SK-N-SH treated with all-trans-retinoic acid at 6 μM for 48 hours (cell line): ENCODE measurements around the gene CCDC57.

Experiments
- ATAC-seq: fragments of 200-7000 bp; cut with Tn5 transposase; 3 replicates; pipeline ENCODE4 v1.9.1; 2020; ENCODE audit warnings: mild to moderate bottlenecking, moderate library complexity
- ARNTL ChIP-seq: fragments of 450-650 bp; formaldehyde crosslinking; IDR thresholded peaks from 2 replicates; pipeline ENCODE4 v1.5.0; 2020; ENCODE audit warnings: low read depth, mild to moderate bottlenecking, moderate library complexity, borderline replicate concordance
- BACH2 ChIP-seq: fragments of 250-450 bp; sonication (Bioruptor Pico); IDR thresholded peaks from 2 replicates; pipeline ENCODE4 v1.9.0; 2021; ENCODE audit warnings: mild to moderate bottlenecking, borderline replicate concordance
- CSDC2 ChIP-seq: fragments of 250-450 bp; sonication (Bioruptor Pico); IDR thresholded peaks from 2 replicates; pipeline ENCODE4 v1.5.0; 2020; ENCODE audit warnings: mild to moderate bottlenecking, moderate library complexity
- ESRRG ChIP-seq: fragments of 250-450 bp; sonication (Bioruptor Pico); IDR thresholded peaks from 2 replicates; pipeline ENCODE4 v1.6.1; 2021; ENCODE audit warnings: mild to moderate bottlenecking
- GLIS3 ChIP-seq: fragments of 250-450 bp; sonication (Bioruptor Pico); IDR thresholded peaks from 2 replicates; pipeline ENCODE4 v1.5.0; 2020; ENCODE audit warnings: mild to moderate bottlenecking, moderate library complexity
- ISL1 ChIP-seq: fragments of 250-450 bp; sonication (Bioruptor Pico); IDR thresholded peaks from 2 replicates; pipeline ENCODE4 v2.1.2; 2022; ENCODE audit warnings: mild to moderate bottlenecking, moderate library complexity
- OSR1 ChIP-seq: fragments of 250-450 bp; sonication (Bioruptor Pico); IDR thresholded peaks from 2 replicates; pipeline ENCODE4 v1.8.0; 2022; ENCODE audit warnings: moderate library complexity, mild to moderate bottlenecking, inconsistent platforms
- PPARA ChIP-seq: fragments of 250-450 bp; sonication (Bioruptor Pico); IDR thresholded peaks from 2 replicates; pipeline ENCODE4 v1.5.0; 2020; ENCODE audit warnings: mild to moderate bottlenecking, borderline replicate concordance
- RARB ChIP-seq: fragments of 250-450 bp; sonication (Bioruptor Pico); IDR thresholded peaks from 2 replicates; pipeline ENCODE4 v1.8.0; 2021; ENCODE audit warnings: mild to moderate bottlenecking, moderate library complexity
- SNAI2 ChIP-seq: fragments of 250-450 bp; sonication (Bioruptor Pico); IDR thresholded peaks from 2 replicates; pipeline ENCODE4 v1.5.0; 2020; ENCODE audit warnings: mild to moderate bottlenecking, moderate library complexity
- TCF4 ChIP-seq: fragments of 250-450 bp; sonication (Bioruptor Pico); IDR thresholded peaks from 2 replicates; pipeline ENCODE4 v1.8.0; 2021; ENCODE audit warnings: mild to moderate bottlenecking, moderate library complexity, borderline replicate concordance
- ZC3H10 ChIP-seq: fragments of 250-450 bp; sonication (Bioruptor Pico); IDR thresholded peaks from 2 replicates; pipeline ENCODE4 v1.5.1; 2021; ENCODE audit warnings: mild to moderate bottlenecking, moderate library complexity
- ZFP30 ChIP-seq: fragments of 450-650 bp; formaldehyde crosslinking; IDR thresholded peaks from 2 replicates; pipeline ENCODE4 v1.5.0; 2022; ENCODE audit warnings: mild to moderate bottlenecking, moderate library complexity
- ZNF565 ChIP-seq: fragments of 450-650 bp; formaldehyde crosslinking; conservative IDR thresholded peaks from 2 replicates; pipeline ENCODE4 v1.5.0; 2020; ENCODE audit warnings: low read depth, mild to moderate bottlenecking, moderate library complexity
- ZNF70 ChIP-seq: fragments of 450-650 bp; formaldehyde crosslinking; IDR thresholded peaks from 2 replicates; pipeline ENCODE4 v1.5.0; 2020; ENCODE audit warnings: mild to moderate bottlenecking, moderate library complexity
- ZNF8 ChIP-seq: fragments of 450-650 bp; formaldehyde crosslinking; IDR thresholded peaks from 2 replicates; pipeline ENCODE4 v1.5.0; 2020; ENCODE audit warnings: mild to moderate bottlenecking, moderate library complexity
- TF ChIP-seq, protein P1 (sequence below): fragments of 250-450 bp; sonication (Bioruptor Pico); IDR thresholded peaks from 2 replicates; pipeline ENCODE4 v1.8.0; 2021; ENCODE audit warnings: low read depth, mild to moderate bottlenecking, moderate library complexity, borderline replicate concordance
- TF ChIP-seq, protein P2 (sequence below): fragments of 250-450 bp; sonication (Bioruptor Pico); IDR thresholded peaks from 2 replicates; pipeline ENCODE4 v1.5.1; 2020; ENCODE audit warnings: low read depth, mild to moderate bottlenecking, moderate library complexity
- TF ChIP-seq, protein P3 (sequence below): fragments of 250-450 bp; sonication (Bioruptor Pico); IDR thresholded peaks from 2 replicates; pipeline ENCODE4 v1.5.0; 2020; ENCODE audit warnings: mild to moderate bottlenecking, moderate library complexity
- TF ChIP-seq, protein P4 (sequence below): fragments of 250-450 bp; sonication (Bioruptor Pico); IDR thresholded peaks from 2 replicates; pipeline ENCODE4 v1.8.0; 2020; ENCODE audit warnings: mild to moderate bottlenecking, moderate library complexity, borderline replicate concordance

Gene CCDC57

DNA sequence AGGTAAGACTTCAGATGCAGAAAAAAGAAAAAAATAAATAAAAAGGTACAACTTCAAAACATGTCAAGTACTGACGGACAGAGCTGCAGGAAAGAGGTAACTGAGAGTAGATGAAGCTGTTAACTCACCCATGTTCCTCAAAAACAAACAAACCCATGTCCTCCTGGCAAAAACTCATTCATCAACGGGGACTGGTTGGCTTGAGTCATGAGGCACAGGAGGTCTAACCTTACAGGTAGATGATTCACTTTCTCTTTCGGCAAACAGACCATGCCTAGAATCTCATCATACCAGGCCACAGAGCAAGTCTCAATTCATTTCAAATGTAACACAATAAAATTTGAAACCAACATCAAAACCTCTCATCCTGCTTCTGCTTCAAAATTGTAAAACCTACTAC is 102.3 kb downstream of the CCDC57 start:
- ATAC-seq: no peak
- TF ChIP-seq, protein P1, sequence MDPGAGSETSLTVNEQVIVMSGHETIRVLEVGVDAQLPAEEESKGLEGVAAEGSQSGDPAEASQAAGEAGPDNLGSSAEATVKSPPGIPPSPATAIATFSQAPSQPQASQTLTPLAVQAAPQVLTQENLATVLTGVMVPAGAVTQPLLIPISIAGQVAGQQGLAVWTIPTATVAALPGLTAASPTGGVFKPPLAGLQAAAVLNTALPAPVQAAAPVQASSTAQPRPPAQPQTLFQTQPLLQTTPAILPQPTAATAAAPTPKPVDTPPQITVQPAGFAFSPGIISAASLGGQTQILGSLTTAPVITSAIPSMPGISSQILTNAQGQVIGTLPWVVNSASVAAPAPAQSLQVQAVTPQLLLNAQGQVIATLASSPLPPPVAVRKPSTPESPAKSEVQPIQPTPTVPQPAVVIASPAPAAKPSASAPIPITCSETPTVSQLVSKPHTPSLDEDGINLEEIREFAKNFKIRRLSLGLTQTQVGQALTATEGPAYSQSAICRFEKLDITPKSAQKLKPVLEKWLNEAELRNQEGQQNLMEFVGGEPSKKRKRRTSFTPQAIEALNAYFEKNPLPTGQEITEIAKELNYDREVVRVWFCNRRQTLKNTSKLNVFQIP (CRISPR knock-in tag): no peak
- TF ChIP-seq, protein P2, sequence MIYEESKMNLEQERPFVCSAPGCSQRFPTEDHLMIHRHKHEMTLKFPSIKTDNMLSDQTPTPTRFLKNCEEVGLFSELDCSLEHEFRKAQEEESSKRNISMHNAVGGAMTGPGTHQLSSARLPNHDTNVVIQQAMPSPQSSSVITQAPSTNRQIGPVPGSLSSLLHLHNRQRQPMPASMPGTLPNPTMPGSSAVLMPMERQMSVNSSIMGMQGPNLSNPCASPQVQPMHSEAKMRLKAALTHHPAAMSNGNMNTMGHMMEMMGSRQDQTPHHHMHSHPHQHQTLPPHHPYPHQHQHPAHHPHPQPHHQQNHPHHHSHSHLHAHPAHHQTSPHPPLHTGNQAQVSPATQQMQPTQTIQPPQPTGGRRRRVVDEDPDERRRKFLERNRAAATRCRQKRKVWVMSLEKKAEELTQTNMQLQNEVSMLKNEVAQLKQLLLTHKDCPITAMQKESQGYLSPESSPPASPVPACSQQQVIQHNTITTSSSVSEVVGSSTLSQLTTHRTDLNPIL (CRISPR knock-in tag): no peak
- TF ChIP-seq OSR1 (CRISPR knock-in tag) (no peak), ZNF70 (CRISPR knock-in tag) (no peak), ESRRG (no peak), ARNTL (CRISPR knock-in tag) (no peak)

DNA sequence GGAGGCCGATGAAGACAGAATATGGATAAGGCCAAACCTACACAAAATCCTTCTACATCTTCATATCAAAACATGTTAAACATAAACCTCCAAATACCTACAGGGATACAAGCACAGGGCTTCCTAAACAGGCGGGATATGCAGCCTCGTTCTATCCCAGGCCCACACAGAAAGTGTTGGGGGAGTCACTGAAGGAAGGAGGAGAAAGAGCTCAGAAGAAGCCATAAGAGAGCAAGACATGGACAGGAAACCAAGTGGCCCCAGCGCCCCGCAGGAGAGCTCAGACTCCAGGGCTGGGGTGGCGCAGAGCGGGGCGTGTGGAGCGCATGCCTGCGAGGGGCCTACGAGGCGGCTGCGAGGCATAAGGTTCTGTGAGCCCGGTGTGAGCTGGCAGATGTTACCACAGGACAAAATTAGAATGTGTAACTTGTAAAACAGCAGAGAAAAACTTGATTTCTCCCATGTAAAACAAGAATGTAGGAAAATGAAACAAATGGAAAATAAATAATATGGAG is 103.6 kb downstream of the CCDC57 start:
- ATAC-seq: no peak
- TF ChIP-seq PPARA (CRISPR knock-in tag) (no peak), ZC3H10 (CRISPR knock-in tag) (no peak), CSDC2 (CRISPR knock-in tag) (no peak), ARNTL (CRISPR knock-in tag) (no peak), ISL1 (CRISPR knock-in tag) (no peak), ZFP30 (CRISPR knock-in tag) (no peak), GLIS3 (CRISPR knock-in tag) (no peak), BACH2 (CRISPR knock-in tag) (no peak)
- TF ChIP-seq, protein P3, sequence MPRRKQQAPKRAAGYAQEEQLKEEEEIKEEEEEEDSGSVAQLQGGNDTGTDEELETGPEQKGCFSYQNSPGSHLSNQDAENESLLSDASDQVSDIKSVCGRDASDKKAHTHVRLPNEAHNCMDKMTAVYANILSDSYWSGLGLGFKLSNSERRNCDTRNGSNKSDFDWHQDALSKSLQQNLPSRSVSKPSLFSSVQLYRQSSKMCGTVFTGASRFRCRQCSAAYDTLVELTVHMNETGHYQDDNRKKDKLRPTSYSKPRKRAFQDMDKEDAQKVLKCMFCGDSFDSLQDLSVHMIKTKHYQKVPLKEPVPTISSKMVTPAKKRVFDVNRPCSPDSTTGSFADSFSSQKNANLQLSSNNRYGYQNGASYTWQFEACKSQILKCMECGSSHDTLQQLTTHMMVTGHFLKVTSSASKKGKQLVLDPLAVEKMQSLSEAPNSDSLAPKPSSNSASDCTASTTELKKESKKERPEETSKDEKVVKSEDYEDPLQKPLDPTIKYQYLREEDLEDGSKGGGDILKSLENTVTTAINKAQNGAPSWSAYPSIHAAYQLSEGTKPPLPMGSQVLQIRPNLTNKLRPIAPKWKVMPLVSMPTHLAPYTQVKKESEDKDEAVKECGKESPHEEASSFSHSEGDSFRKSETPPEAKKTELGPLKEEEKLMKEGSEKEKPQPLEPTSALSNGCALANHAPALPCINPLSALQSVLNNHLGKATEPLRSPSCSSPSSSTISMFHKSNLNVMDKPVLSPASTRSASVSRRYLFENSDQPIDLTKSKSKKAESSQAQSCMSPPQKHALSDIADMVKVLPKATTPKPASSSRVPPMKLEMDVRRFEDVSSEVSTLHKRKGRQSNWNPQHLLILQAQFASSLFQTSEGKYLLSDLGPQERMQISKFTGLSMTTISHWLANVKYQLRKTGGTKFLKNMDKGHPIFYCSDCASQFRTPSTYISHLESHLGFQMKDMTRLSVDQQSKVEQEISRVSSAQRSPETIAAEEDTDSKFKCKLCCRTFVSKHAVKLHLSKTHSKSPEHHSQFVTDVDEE: no peak

DNA sequence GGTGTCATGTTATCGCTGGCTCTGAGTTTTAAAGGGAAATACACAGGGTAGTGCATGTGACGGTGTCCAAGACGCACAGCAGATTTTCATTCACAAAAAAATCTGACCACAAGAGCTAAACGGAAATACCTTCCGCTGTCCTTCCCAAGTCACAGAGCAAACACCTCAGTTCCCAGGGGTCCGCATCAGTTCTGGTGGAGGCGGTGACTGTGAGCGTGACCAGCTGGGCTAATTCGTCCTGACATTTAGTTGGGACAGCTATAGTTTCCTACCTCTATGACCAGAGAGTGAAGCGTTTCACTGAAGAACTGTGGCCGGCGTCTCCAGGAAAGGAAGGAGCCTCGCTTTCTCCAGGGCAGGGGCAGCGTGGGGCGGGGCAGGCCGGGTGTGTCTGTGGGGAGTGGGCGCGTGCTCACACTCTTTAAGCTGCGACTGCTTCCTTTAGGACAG is 104.1 kb downstream of the CCDC57 start:
- no peak for TF ChIP-seq ZNF8
- no peak for ATAC-seq

DNA sequence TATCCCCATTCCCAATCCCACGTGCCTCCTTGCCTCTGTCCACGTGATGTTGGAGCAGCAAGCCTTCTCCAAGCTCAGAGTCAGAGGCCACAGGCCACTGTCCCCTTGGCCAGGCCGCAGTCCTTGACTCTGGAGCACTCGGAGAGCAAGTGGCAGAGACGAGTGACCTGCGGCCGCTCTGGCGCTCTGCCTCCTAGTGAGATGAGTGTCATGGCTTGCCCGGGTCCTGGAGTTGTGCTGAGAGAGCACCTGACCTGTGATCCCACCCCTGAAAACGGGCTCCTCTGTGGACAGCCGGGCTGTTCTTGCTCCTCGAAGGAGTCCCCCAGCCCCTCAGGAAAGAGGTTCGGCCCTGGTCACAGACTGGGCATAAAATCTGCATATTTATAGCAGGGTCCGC is 104.6 kb downstream of the CCDC57 start:
- no peak for ATAC-seq
- TF ChIP-seq ZNF70 (CRISPR knock-in tag): no peak

DNA sequence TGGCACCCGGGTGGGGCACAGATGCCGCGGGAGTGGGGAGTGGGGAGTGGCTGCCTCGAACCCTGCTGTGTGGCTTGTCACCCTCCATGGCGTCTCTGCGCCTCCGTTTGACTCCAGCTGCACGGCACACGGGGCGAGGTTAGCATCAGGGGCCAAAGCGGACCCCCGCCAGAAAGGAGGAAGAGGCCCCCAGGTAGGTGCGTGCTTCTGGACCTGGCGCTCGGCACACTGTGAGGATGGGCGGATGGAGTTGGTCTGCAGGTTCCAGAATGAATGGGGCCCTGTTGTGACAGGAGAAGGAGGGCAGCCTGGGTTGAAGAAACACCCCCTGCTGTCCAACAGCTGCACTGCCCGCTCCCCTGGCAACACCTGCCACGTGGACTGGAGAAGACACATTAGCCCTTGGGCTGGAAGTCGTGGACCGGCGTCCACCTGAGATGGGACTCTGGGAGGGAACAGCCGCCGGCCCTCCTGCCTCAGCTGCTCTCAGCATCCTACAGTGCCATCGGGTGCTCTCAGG is 105.2 kb downstream of the CCDC57 start:
- TF ChIP-seq CSDC2 (CRISPR knock-in tag) (no peak), ZNF70 (CRISPR knock-in tag) (no peak), PPARA (CRISPR knock-in tag) (no peak), ZC3H10 (CRISPR knock-in tag) (no peak), RARB (CRISPR knock-in tag) (no peak), BACH2 (CRISPR knock-in tag) (no peak), GLIS3 (CRISPR knock-in tag) (no peak), OSR1 (CRISPR knock-in tag) (no peak), ZNF565 (no peak), ISL1 (CRISPR knock-in tag) (no peak), TCF4 (CRISPR knock-in tag) (no peak), ESRRG (no peak), SNAI2 (CRISPR knock-in tag) (no peak)
- TF ChIP-seq, protein P3: no peak
- TF ChIP-seq, protein P1 (CRISPR knock-in tag): no peak
- TF ChIP-seq, protein P4, sequence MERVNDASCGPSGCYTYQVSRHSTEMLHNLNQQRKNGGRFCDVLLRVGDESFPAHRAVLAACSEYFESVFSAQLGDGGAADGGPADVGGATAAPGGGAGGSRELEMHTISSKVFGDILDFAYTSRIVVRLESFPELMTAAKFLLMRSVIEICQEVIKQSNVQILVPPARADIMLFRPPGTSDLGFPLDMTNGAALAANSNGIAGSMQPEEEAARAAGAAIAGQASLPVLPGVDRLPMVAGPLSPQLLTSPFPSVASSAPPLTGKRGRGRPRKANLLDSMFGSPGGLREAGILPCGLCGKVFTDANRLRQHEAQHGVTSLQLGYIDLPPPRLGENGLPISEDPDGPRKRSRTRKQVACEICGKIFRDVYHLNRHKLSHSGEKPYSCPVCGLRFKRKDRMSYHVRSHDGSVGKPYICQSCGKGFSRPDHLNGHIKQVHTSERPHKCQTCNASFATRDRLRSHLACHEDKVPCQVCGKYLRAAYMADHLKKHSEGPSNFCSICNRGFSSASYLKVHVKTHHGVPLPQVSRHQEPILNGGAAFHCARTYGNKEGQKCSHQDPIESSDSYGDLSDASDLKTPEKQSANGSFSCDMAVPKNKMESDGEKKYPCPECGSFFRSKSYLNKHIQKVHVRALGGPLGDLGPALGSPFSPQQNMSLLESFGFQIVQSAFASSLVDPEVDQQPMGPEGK: no peak
- peak; percentile 9; the same call in 2 of the 3 replicates for ATAC-seq
